GM12878 (cell line): ENCODE measurements around the gene BRINP2. TPM values are rescaled to one million over a fixed set of nuclear protein-coding genes. Genes with fewer than 3 reads are reported as not detected.
A peak's percentile ranks its signal among the peaks of the same experiment; 100 is the strongest.

Experiments used
- ATAC-seq: fragments of 200-7000 bp; cut with Tn5 transposase; 3 replicates; pipeline ENCODE4 v1.9.1; 2020; ENCODE audit warnings: mild to moderate bottlenecking, moderate library complexity
- BruUV-seq: library from RNA; stranded (reverse); fragments of 400-500 nt; replicated peaks from 2 replicates; lab custom pipeline; 2021; lab: Mats Ljungman, UMichigan
- CTCF ChIA-PET: fragments of 300-600 bp; sonication (Branson Sonifier 250); formaldehyde crosslinking; extraction: SDS; loops from one replicate; lab custom pipeline; 2021; ENCODE audit warnings: inconsistent platforms; lab: Yijun Ruan, JAX
- POLR2A ChIA-PET: fragments of 350-600 bp; formaldehyde crosslinking; extraction: SDS; loops from one replicate; lab custom pipeline; 2021; ENCODE audit warnings: inconsistent platforms; lab: Charles Lee
- RAD21 ChIA-PET: fragments of 300-600 bp; sonication (Branson Sonifier 250); formaldehyde crosslinking; loops from one replicate; lab custom pipeline; 2023; ENCODE audit warnings: antibody characterized with exemption; ENCODE audit not compliant: unreplicated experiment; lab: Charles Lee
- SMC1A ChIA-PET: fragments of 300-600 bp; sonication (Branson Sonifier 250); formaldehyde crosslinking; loops from one replicate; lab custom pipeline; 2023; ENCODE audit not compliant: unreplicated experiment, uncharacterized antibody; lab: Charles Lee
- DNase-seq: peaks from one replicate; pipeline ENCODE4 v3.0.0-alpha.2; 2011; ENCODE audit warnings: low read depth, low spot score
- FAIRE-seq: peaks from 3 replicates; lab custom pipeline; 2011; peaks lifted over from hg19 to GRCh38; lab: Jason Lieb, UNC
- H2AFZ ChIP-seq: 2 replicates; pipeline ENCODE4 v1.6.0; 2011; ENCODE audit warnings: low read depth, low read length, control low read depth; ENCODE audit not compliant: control insufficient read depth
- H3K27ac ChIP-seq: 2 replicates; pipeline ENCODE4 v1.5.1; 2011; ENCODE audit warnings: control low read depth; ENCODE audit not compliant: control insufficient read depth, insufficient read depth
- H3K27me3 ChIP-seq, 2 experiments: replicated peaks in 1 of 2; 2 replicates each; pipeline versions ENCODE4 v1.6.0 to v1.6.1; 2011; ENCODE audit warnings: low read length in 1 of 2; ENCODE audit not compliant: control insufficient read depth in 2 of 2, insufficient read depth in 2 of 2
- H3K36me3 ChIP-seq, 2 experiments: 2 replicates each; pipeline ENCODE4 v1.5.1; 2011; ENCODE audit warnings: low read length in 1 of 2; ENCODE audit not compliant: control insufficient read depth in 2 of 2, insufficient read depth in 2 of 2
- H3K4me1 ChIP-seq: 2 replicates; pipeline ENCODE4 v1.6.1; 2011; ENCODE audit warnings: mild to moderate bottlenecking, low read length, moderate library complexity, mixed read lengths; ENCODE audit not compliant: control insufficient read depth, insufficient read depth
- H3K4me2 ChIP-seq: 2 replicates; pipeline ENCODE4 v1.6.0; 2011; ENCODE audit warnings: control low read depth; ENCODE audit not compliant: control insufficient read depth, insufficient read depth
- H3K4me3 ChIP-seq: fragments of 200-600 bp; sonication (generic); 2 replicates; pipeline ENCODE4 v1.5.1; 2016
- H3K79me2 ChIP-seq: 2 replicates; pipeline ENCODE4 v1.6.0; 2011; ENCODE audit warnings: low read length; ENCODE audit not compliant: control insufficient read depth, insufficient read depth
- H3K9ac ChIP-seq: 2 replicates; pipeline ENCODE4 v1.8.0; 2011; ENCODE audit warnings: low read length, control low read depth, mixed read lengths; ENCODE audit not compliant: control insufficient read depth, insufficient read depth
- H3K9me3 ChIP-seq: replicated peaks from 3 replicates; pipeline ENCODE4 v1.5.1; 2011; ENCODE audit warnings: mild to moderate bottlenecking, low read length; ENCODE audit not compliant: control insufficient read depth, insufficient read depth
- H4K20me1 ChIP-seq: 2 replicates; pipeline ENCODE4 v1.6.0; 2011; ENCODE audit not compliant: control insufficient read depth, insufficient read depth
- CBFB ChIP-seq: IDR thresholded peaks from 2 replicates; pipeline ENCODE4 v1.6.1; 2016; ENCODE audit warnings: antibody characterized with exemption, low read depth
- E2F4 ChIP-seq: IDR thresholded peaks from 2 replicates; pipeline ENCODE4 v1.6.1; 2012; ENCODE audit warnings: low read depth, low read length, improper control_type of control experiment
- EP300 ChIP-seq, 2 experiments: fragments of 150-350 bp in 1 of 2; IDR thresholded peaks; 2 replicates each; pipeline ENCODE4 v1.6.1; 2011 to 2012; ENCODE audit warnings: low read depth in 2 of 2, low read length in 2 of 2, borderline replicate concordance in 1 of 2, improper control_type of control experiment in 1 of 2, inconsistent platforms in 1 of 2; ENCODE audit not compliant: control insufficient read depth in 1 of 2
- IRF5 ChIP-seq: fragments of 450-650 bp; IDR thresholded peaks from 2 replicates; pipeline ENCODE4 v1.6.1; 2017; ENCODE audit warnings: borderline replicate concordance
- MEF2A ChIP-seq: IDR thresholded peaks from 2 replicates; pipeline ENCODE4 v1.6.1; 2011; ENCODE audit warnings: low read depth, mild to moderate bottlenecking, low read length, moderate library complexity; ENCODE audit not compliant: insufficient read depth
- PAX8 ChIP-seq: fragments of 450-650 bp; IDR thresholded peaks from 2 replicates; pipeline ENCODE4 v1.6.1; 2017; ENCODE audit warnings: mild to moderate bottlenecking, moderate library complexity
- SMAD5 ChIP-seq: IDR thresholded peaks from 2 replicates; pipeline ENCODE4 v1.6.1; 2016; ENCODE audit warnings: antibody characterized with exemption, low read depth
- STAT1 ChIP-seq: fragments of 450-650 bp; conservative IDR thresholded peaks from 2 replicates; pipeline ENCODE4 v1.6.1; 2014; ENCODE audit warnings: antibody characterized with exemption, mild to moderate bottlenecking
- TBL1XR1 ChIP-seq: IDR thresholded peaks from 2 replicates; pipeline ENCODE4 v1.6.1; 2012; ENCODE audit warnings: low read depth, low read length, improper control_type of control experiment
- TCF3 ChIP-seq: IDR thresholded peaks from 2 replicates; pipeline ENCODE4 v1.6.1; 2012; ENCODE audit warnings: low read depth, mild to moderate bottlenecking, low read length, borderline replicate concordance; ENCODE audit not compliant: insufficient read depth
- ZBTB11 ChIP-seq: fragments of 450-650 bp; formaldehyde crosslinking; IDR thresholded peaks from 2 replicates; pipeline ENCODE4 v1.5.0; 2022; ENCODE audit warnings: mild to moderate bottlenecking, missing genetic modification characterization
- ZBTB33 ChIP-seq: fragments of 450-650 bp; IDR thresholded peaks from 2 replicates; pipeline ENCODE4 v1.6.1; 2017; ENCODE audit warnings: mild to moderate bottlenecking
- ZNF24 ChIP-seq: fragments of 450-650 bp; IDR thresholded peaks from 2 replicates; pipeline ENCODE4 v1.6.1; 2017; ENCODE audit warnings: antibody characterized with exemption, mild to moderate bottlenecking
- WGBS: methylation state at CpG from one replicate; pipeline ENCODE4 v1.1.6; 2016; ENCODE audit warnings: low lambda C conversion rate; ENCODE audit not compliant: insufficient replicate concordance, insufficient coverage; ENCODE audit errors: missing lambda C conversion rate; 5-methylcytosine and 5-hydroxymethylcytosine counted together
- in situ Hi-C: fragments of 300-500 bp; cut with MboI; formaldehyde crosslinking; loops from 9 replicates; pipeline ENCODE4 v1.14.3; 2018; ENCODE audit warnings: mixed read lengths
- intact Hi-C: fragments of 100-400 bp; cut with micrococcal nuclease; formaldehyde crosslinking; loops from one replicate; pipeline ENCODE4 v1.14.2; 2022; ENCODE audit not compliant: unreplicated experiment
- polyA plus RNA-seq, 11 experiments: library from polyadenylated mRNA; depleted of rRNA in 4 of 11; unstranded in 6 of 11; stranded (reverse) in 5 of 11; fragments of >200 nt; fragmentation: Nextera tagmentation in 4 of 11; fragmentation: Illumina TruSeq in 1 of 11; extraction: Ambion mirVana in 4 of 11; extraction: Trizol in 1 of 11; gene quantifications; 1 replicate in 1 of 11; 2 replicates in 10 of 11; pipeline versions ENCODE4 v1.2.1 to v1.2.3, GENCODE V29; 2011 to 2016; ENCODE audit warnings: inconsistent platforms in 2 of 11, missing spikeins in 2 of 11, low read depth in 1 of 11
- total RNA-seq, 4 experiments: library from RNA; depleted of rRNA in 3 of 4; stranded (reverse); fragments of >200 nt in 3 of 4; fragmentation: Illumina TruSeq in 1 of 4; extraction: Trizol in 1 of 4; gene quantifications; 2 replicates each; pipeline versions ENCODE4 v1.2.1 to v1.2.3, GENCODE V29; 2013 to 2021

The BRINP2 gene
- total and polyA plus RNA-seq, 10 of the 15 experiments (the other 5 are each of a cell fraction or from before 2014, with no cell fraction given) = 0.03 TPM; not detected in 9

- TF ChIP-seq IRF5 (no peak), CBFB (no peak), SMAD5 (no peak), ZNF24 (no peak), TCF3 (no peak), MEF2A (no peak), PAX8 (no peak)
These were observed 4.3 kb downstream of the BRINP2 start (continued) for GRCh38 chr1:177174921-177175634.

GRCh38 chr1:177181280-177181630, 10.5 kb downstream of the BRINP2 start:
- H3K27ac ChIP-seq = no peak overlapping the region
- DNase-seq (no peak), ATAC-seq (peak; percentile 35), FAIRE-seq (no peak)
- H3K79me2 ChIP-seq = no peaks in the 10 kb centered on the region
- WGBS = 11% methylated on average over 11 of the region's 13 CpGs
- H4K20me1 ChIP-seq = no peaks in the 10 kb centered on the region
- in situ Hi-C loops = no loop called here
- SMC1A ChIA-PET = interaction anchor here (0.7 to 1.0 kb wide), 2 partner anchors 9 to 285 kb away, joined by 3 read pairs; no protein-coding TSS in a partner anchor
- H2AFZ ChIP-seq = peak overlapping the region; percentile 24; the same call in 1 of the 2 replicates
- RAD21 ChIA-PET = no interaction called here
- intact Hi-C loops = loop anchor here (1.0 to 10.0 kb wide), 3 partner anchors 234 to 764 kb away; no protein-coding TSS in a partner anchor
- H3K27me3 ChIP-seq = peaks cover 0 to 7% of the 10 kb centered on the region in 2 experiments; a peak in 3 of 4 replicates
- no peaks in the 10 kb centered on the region for H3K4me1 ChIP-seq
- no peaks in the 10 kb centered on the region for H3K36me3 ChIP-seq
- H3K4me3 ChIP-seq = no peak overlapping the region
- no TSS peak for BruUV-seq
- POLR2A ChIA-PET = no interaction called here
- CTCF ChIA-PET = interaction anchor here (0.8 to 2.4 kb wide), 7 partner anchors 9 to 284 kb away, joined by 3 to 11 read pairs (median 4); no protein-coding TSS in a partner anchor
- H3K9me3 ChIP-seq = no peaks in the 10 kb centered on the region
- no peak overlapping the region for H3K4me2 ChIP-seq
- H3K9ac ChIP-seq = no peak overlapping the region
- TF ChIP-seq SMAD5 (no peak), STAT1 (no peak), ZBTB33 (no peak), E2F4 (no peak), ZBTB11 (CRISPR knock-in tag) (no peak), TBL1XR1 (no peak), EP300 (IDR thresholded peaks at IDR 0.05; ENCODE audit: borderline replicate concordance in 1 of 2, control insufficient read depth in 1 of 2, low read depth in 2 of 2, low read length in 2 of 2) (no peak)
